AG10803 (cell line): ENCODE results near the gene DNAJC1.

Experiments used
- DNase-seq: peaks from one replicate; pipeline ENCODE4 v3.0.0; 2010; ENCODE audit warnings: low read depth
- H3K4me3 ChIP-seq: 2 replicates; pipeline ENCODE4 v1.5.1; 2011; ENCODE audit warnings: mild to moderate bottlenecking, low read length, control low read depth
- CTCF ChIP-seq: conservative IDR thresholded peaks from 2 replicates; pipeline ENCODE4 v1.5.1; 2011; ENCODE audit warnings: mild to moderate bottlenecking, low read length, control low read depth, inconsistent platforms

Gene DNAJC1

GRCh38 chr10:21753497-21754270 lies 249.8 kb downstream of the DNAJC1 start:
- no peak overlapping the region for H3K4me3 ChIP-seq
- DNase-seq, result no peak
- no peak for TF ChIP-seq CTCF

GRCh38 chr10:21751341-21752310 lies 251.9 kb downstream of the DNAJC1 start:
- TF ChIP-seq CTCF, result no peak
- H3K4me3 ChIP-seq, result no peak overlapping the region
- no peak for DNase-seq

- no peak overlapping the region for H3K4me3 ChIP-seq
- DNase-seq, result peak; percentile 34
- TF ChIP-seq CTCF, result no peak
Measured at GRCh38 chr10:21750424-21750823, 253.1 kb downstream of the DNAJC1 start.

- DNase-seq, result no peak
- no peak overlapping the region for H3K4me3 ChIP-seq
- no peak for TF ChIP-seq CTCF
Measured at GRCh38 chr10:21749788-21750187, 253.7 kb downstream of the DNAJC1 start.

- DNase-seq, result no peak
- H3K4me3 ChIP-seq, result no peak overlapping the region
- no peak for TF ChIP-seq CTCF
Measured at GRCh38 chr10:21747809-21748208, 255.7 kb downstream of the DNAJC1 start.

GRCh38 chr10:21746118-21746517 lies 257.4 kb downstream of the DNAJC1 start:
- H3K4me3 ChIP-seq, result no peak overlapping the region
- no peak for DNase-seq
- no peak for TF ChIP-seq CTCF
